ENCODE results near the gene CACFD1. TPM values are rescaled to one million over a fixed set of nuclear protein-coding genes. Genes with fewer than 3 reads are reported as not detected.

Gene CACFD1
- polyA plus RNA-seq, 1 donor from 2014 or later, result 75.4 TPM

DNA sequence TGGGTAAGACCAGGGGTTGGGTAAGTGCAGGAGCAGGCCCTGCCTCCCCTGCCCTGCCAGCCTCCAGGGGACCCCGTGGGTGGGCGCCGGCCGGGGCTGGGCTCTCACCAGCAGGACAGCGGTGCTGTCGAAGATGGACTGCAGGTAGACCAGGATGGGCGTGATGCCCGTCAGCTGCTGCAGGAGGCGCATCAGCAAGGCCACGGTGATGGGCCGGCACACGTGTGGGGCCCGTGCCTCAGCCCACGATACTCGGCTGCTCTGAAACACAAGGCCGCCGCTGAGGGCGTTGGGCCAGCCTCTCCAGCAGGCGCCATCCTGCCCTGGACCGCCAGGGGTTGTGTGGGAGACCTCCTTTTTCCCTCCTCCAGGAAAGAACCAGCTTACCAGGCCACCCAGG, 15.1 kb downstream of the CACFD1 start:
- Histone ChIP-seq H3F3A (ENCODE audit: insufficient read depth, low read length, poor library complexity, severe bottlenecking) (no peaks in the 10 kb centered on the region), H3K27me3 (ENCODE audit: insufficient read depth, low read depth, low read length) (no peaks in the 10 kb centered on the region), H3K9me2 (ENCODE audit: insufficient read depth, low read length) (no peaks in the 10 kb centered on the region), H4K20me1 (ENCODE audit: insufficient read depth) (no peaks in the 10 kb centered on the region), H3K79me2 (replicated peaks; ENCODE audit: insufficient read depth, low read length) (no peaks in the 10 kb centered on the region), H3K36me3 (ENCODE audit: insufficient read depth, low read length) (no peaks in the 10 kb centered on the region), H2AFZ (ENCODE audit: low read depth, low read length) (no peak overlapping the region), H3K4me2 (ENCODE audit: low read length) (no peak overlapping the region), H3K9me3 (ENCODE audit: low read length) (no peaks in the 10 kb centered on the region), H3K4me3 (ENCODE audit: low read length) (no peak overlapping the region), H3K9ac (ENCODE audit: low read length) (no peak overlapping the region), H3K27ac (ENCODE audit: low read length) (no peak overlapping the region)
- no peak for TF ChIP-seq POLR2AphosphoS5 (IDR thresholded peaks at IDR 0.05)
- TF ChIP-seq, protein P1, sequence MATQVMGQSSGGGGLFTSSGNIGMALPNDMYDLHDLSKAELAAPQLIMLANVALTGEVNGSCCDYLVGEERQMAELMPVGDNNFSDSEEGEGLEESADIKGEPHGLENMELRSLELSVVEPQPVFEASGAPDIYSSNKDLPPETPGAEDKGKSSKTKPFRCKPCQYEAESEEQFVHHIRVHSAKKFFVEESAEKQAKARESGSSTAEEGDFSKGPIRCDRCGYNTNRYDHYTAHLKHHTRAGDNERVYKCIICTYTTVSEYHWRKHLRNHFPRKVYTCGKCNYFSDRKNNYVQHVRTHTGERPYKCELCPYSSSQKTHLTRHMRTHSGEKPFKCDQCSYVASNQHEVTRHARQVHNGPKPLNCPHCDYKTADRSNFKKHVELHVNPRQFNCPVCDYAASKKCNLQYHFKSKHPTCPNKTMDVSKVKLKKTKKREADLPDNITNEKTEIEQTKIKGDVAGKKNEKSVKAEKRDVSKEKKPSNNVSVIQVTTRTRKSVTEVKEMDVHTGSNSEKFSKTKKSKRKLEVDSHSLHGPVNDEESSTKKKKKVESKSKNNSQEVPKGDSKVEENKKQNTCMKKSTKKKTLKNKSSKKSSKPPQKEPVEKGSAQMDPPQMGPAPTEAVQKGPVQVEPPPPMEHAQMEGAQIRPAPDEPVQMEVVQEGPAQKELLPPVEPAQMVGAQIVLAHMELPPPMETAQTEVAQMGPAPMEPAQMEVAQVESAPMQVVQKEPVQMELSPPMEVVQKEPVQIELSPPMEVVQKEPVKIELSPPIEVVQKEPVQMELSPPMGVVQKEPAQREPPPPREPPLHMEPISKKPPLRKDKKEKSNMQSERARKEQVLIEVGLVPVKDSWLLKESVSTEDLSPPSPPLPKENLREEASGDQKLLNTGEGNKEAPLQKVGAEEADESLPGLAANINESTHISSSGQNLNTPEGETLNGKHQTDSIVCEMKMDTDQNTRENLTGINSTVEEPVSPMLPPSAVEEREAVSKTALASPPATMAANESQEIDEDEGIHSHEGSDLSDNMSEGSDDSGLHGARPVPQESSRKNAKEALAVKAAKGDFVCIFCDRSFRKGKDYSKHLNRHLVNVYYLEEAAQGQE (IDR thresholded peaks at IDR 0.05; ENCODE audit: borderline replicate concordance), result no peak
- no peak for TF ChIP-seq MXI1 (conservative IDR thresholded peaks at IDR 0.05; ENCODE audit: poor library complexity, severe bottlenecking)
- no peak for TF ChIP-seq TAF1 (IDR thresholded peaks at IDR 0.05; ENCODE audit: low read depth)
- no peak for TF ChIP-seq EZH2 (IDR thresholded peaks at IDR 0.05; ENCODE audit: borderline replicate concordance, insufficient read depth, low read length, poor library complexity, severe bottlenecking)
- no peak for TF ChIP-seq CTCF (IDR thresholded peaks at IDR 0.05; ENCODE audit: poor library complexity, severe bottlenecking)
- no peak for TF ChIP-seq RAD21 (conservative IDR thresholded peaks at IDR 0.05)
- TF ChIP-seq SMC3 (conservative IDR thresholded peaks at IDR 0.05; ENCODE audit: poor library complexity), result no peak
- no peak for TF ChIP-seq EP300 (conservative IDR thresholded peaks at IDR 0.05; ENCODE audit: poor library complexity, severe bottlenecking)

GRCh38 chr9:133475292-133476012, 15.7 kb downstream of the CACFD1 start:
- H3K27me3 ChIP-seq (ENCODE audit: insufficient read depth, low read depth, low read length), result no peaks in the 10 kb centered on the region
- no peaks in the 10 kb centered on the region for H3K79me2 ChIP-seq (replicated peaks; ENCODE audit: insufficient read depth, low read length)
- no peak overlapping the region for H2AFZ ChIP-seq (ENCODE audit: low read depth, low read length)
- no peaks in the 10 kb centered on the region for H3F3A ChIP-seq (ENCODE audit: insufficient read depth, low read length, poor library complexity, severe bottlenecking)
- H3K9me2 ChIP-seq (ENCODE audit: insufficient read depth, low read length), result no peaks in the 10 kb centered on the region
- no peak overlapping the region for H3K9ac ChIP-seq (ENCODE audit: low read length)
- H3K4me2 ChIP-seq (ENCODE audit: low read length), result no peak overlapping the region
- no peak overlapping the region for H3K27ac ChIP-seq (ENCODE audit: low read length)
- TF ChIP-seq MXI1 (conservative IDR thresholded peaks at IDR 0.05; ENCODE audit: poor library complexity, severe bottlenecking) (no peak), CTCF (IDR thresholded peaks at IDR 0.05; ENCODE audit: poor library complexity, severe bottlenecking) (no peak), SMC3 (conservative IDR thresholded peaks at IDR 0.05; ENCODE audit: poor library complexity) (no peak), EZH2 (IDR thresholded peaks at IDR 0.05; ENCODE audit: borderline replicate concordance, insufficient read depth, low read length, poor library complexity, severe bottlenecking) (no peak), POLR2AphosphoS5 (IDR thresholded peaks at IDR 0.05) (no peak), TAF1 (IDR thresholded peaks at IDR 0.05; ENCODE audit: low read depth) (no peak), RAD21 (conservative IDR thresholded peaks at IDR 0.05) (no peak), EP300 (conservative IDR thresholded peaks at IDR 0.05; ENCODE audit: poor library complexity, severe bottlenecking) (no peak)
- TF ChIP-seq, protein P1 (IDR thresholded peaks at IDR 0.05; ENCODE audit: borderline replicate concordance), result no peak
- H3K36me3 ChIP-seq (ENCODE audit: insufficient read depth, low read length), result no peaks in the 10 kb centered on the region
- H3K9me3 ChIP-seq (ENCODE audit: low read length), result no peaks in the 10 kb centered on the region
- no peaks in the 10 kb centered on the region for H4K20me1 ChIP-seq (ENCODE audit: insufficient read depth)
- H3K4me3 ChIP-seq (ENCODE audit: low read length), result no peak overlapping the region
